HG03066 (cell line): ENCODE results near the gene OSBP2.

Source experiments
- ATAC-seq: cut with Tn5 transposase; IDR thresholded peaks from one replicate; pipeline ENCODE4 v1.9.1; 2021; ENCODE audit warnings: low read depth; ENCODE audit not compliant: unreplicated experiment

The OSBP2 gene

DNA sequence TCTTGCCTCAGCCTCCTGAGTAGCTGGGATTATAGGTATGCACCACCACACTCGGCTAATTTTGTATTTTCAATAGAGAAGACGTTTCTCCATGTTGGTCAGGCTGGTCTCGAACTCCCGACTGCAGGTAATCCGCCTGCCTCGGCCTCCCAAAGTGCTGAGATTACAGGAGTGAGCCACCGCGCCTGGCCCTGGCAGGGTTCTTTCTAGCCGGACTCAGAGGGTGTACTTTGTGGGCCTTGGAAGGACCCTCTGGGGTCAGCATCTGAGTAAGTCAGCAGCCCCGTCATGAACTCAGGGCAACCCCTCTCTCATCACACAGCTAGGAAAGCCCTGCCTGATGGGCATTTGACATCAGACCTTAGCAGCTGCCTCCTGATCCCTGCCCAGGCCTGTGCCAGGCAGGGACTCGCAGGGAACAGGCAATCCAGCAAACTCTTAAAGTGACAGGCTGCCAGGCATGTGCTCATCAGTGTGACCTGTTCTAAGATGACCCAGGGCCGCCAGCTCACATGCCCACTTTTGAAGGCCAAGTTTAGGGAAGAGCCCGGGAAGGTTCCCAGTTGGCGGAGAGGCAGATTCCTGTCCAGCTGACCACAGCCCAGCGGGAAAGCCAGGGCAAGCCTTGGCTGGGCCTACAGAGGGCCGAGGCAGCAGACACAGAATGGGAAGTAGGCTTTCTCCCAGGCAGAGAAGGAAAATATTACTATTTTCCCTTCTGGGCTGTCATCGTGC is 181.0 kb downstream of the OSBP2 start:
- ATAC-seq, result no peak

DNA sequence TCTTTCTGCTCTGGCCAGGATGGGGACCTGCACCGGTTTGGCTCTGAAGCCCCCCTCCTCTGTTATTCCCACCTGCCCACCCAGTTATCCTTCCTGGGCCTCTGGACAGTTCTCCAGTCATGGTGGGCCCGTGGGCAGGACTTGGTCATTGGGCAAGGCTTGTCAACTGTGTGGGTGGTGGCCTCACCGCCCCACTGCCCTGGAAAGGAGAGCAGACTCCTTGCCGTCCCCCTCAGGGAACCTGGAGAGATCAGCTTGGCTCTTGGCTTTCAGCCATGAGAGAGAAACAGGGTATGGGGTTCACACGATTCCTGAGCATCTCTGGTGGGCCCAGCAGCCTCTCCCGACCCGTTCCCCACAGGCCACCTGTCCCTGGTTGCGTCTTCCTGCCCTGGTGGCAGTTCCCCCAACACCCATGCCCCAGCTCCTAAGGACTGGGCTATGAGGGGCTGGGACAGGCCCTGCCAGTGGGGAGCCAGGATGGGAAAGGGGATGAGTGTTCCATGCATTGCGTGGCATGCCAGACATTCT is 181.6 kb downstream of the OSBP2 start:
- ATAC-seq, result no peak

DNA sequence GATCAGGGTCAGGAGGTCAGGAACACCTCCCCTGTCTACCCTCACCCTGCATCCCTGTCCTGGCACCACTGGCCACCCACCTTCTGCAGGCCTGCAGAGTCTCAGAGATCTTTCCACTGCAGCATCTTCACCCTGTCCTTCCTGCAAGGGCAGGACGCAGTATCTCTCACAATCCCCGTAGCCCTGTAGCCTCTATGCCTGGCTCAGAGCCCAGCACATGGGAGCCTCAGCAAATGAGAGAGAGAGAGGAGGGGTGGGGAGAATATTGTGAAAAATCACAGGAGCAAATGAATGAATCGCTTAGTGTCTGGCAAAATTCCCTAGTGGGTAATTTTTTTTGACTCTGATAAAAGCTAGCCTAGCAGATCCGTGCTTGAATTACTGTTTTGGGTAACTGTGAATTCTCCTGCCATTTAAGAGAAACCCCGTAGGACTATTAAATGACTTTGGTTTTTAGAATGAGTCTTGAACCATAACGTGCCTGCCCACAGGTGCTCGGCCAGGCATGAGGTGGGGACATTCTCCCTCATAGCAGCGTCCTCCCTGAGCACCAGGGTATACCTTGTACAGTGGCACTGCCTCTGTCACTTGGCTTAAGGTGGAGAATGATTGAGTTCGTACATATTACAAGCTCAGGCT is 182.4 kb downstream of the OSBP2 start:
- ATAC-seq, result no peak

DNA sequence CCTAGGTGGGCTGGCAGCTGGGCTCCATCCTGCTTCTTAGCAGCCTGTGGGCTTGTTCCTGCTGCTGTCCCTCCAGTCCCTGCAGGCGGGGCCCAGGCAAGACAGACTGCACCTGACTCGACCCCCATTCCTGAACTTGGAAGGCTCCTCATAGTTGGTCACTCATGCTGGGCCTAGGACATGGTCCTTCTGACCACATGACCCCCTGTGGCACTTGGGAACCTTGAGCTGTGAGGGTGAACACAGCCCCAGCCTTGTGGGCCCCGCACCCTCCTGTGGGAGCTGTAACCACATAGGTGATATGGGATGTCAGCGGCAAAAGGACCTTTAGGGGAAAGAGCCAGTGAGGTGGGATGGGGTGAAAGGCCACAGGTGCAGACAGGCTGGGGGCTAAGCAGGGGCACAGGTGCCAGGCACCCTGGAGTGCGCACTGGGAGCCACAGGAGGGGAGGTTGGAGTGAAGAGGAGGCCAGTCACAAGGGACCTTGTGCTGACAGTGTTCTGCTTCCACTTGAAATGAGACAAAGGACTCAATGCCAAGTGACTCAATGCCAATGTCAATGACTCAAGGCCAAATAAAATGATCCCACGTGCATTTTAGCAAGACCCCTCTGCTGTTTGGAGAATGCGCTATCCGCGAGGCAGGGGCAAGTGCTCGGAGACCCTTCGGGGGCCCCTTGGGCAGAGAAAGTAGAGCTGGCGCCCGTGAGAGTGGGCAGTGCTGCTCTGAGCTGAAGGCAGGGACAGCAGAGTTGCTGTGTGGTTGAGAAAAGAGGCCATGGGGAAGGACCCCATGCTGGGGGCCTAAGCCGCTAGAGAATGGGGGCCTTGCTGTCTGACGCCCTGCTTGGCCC is 183.2 kb downstream of the OSBP2 start:
- no peak for ATAC-seq

DNA sequence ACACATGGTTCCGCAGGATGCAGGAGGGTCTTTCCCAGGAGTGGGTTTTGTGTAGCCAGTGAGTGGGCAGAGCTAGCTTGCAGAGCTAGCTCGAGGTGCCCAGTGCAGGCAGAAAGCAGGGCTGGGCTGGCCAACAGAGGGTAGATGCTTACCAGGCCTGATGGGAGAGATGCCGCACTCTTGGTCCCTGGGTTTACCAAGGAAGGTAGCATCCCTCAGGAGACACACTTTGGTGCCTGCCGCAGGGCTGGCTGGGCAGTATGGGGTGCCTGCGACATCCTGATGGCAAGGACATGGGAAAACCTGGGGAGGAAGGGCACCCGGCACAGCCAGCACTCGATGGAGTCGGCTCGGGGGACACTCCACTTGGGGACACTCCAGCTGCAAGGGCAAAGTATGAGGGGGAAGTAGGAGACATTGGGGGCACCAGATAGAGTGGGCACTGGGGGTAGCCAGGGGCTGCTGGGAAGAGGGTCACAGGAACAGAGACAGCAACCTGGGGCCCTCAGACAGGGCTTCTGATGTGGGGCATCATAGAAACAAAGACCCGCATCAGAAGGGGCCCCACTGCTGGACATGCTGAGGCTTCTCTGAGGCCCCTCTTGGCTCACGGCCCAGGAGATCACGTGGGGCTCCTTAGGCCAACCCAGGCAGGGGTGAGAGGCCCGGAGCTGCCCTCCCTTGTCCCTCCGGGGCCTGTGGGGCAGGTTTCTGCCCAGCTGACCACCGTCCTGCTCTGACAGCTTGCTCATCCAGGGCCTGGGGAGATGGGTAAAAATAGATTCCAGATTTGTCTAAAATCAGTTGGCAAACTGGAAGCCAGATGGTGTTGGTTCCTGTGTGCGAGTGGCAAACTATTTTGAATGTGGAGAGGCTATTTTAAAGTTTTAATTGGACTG is 184.1 kb downstream of the OSBP2 start:
- no peak for ATAC-seq

DNA sequence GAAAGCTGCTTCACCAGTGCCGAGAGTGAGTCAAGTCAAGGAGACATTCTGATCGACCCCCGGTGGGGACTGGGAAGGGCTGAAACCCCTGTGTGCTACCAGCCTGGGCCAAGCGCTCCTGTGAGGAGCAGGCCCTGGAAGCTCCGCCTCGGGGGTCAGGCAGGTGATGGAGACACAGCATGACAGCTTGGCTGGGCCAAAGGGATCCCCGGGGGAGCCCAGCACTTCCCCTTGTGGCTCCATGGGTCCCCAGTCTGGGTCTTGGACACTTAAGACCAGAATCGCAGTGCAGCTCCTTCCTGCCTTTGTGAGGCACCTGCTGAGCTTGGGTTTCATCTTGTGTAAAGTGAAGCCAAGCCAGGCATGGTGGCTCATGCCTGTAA is 184.7 kb downstream of the OSBP2 start:
- ATAC-seq, result no peak

DNA sequence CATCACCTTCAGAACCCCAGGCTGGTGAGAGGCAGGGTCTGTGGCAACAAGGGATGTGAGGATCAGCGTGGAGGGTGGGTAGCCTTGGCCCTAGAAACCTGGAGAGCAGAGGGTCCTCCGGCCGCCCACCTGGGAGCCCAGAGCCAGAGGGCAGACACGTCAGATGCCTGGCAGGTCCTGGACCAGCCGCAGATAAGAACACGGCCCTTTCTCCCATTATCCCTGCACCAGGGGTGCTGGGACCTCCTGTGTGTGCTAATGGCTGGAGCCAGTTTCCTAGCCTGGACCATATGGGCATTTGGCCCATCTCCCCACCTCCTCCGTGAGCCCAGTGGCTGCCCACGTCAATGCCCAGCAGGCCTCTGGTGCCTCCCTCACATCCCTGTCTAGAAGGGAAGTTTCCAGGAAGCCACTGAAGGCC is 185.5 kb downstream of the OSBP2 start:
- no peak for ATAC-seq

DNA sequence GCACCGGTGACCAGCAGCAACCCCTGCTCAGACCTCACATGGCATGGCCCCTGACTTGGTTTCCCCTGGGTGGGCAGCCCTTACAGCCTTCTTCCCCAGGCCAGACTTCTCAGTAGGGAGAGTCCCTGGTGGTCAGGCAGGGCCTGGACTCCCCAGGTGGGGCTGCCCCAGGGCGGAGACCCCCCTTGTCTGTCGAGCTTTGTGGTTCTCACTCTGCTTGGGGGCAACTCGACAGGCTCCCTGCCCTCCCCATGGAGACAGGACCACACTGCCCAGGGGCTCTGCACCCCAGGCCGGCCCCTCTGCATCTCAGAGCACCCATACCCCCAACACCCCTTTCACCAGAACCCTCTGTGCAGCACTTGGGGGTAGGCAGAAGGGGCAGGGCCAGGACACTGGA is 186.2 kb downstream of the OSBP2 start:
- no peak for ATAC-seq

DNA sequence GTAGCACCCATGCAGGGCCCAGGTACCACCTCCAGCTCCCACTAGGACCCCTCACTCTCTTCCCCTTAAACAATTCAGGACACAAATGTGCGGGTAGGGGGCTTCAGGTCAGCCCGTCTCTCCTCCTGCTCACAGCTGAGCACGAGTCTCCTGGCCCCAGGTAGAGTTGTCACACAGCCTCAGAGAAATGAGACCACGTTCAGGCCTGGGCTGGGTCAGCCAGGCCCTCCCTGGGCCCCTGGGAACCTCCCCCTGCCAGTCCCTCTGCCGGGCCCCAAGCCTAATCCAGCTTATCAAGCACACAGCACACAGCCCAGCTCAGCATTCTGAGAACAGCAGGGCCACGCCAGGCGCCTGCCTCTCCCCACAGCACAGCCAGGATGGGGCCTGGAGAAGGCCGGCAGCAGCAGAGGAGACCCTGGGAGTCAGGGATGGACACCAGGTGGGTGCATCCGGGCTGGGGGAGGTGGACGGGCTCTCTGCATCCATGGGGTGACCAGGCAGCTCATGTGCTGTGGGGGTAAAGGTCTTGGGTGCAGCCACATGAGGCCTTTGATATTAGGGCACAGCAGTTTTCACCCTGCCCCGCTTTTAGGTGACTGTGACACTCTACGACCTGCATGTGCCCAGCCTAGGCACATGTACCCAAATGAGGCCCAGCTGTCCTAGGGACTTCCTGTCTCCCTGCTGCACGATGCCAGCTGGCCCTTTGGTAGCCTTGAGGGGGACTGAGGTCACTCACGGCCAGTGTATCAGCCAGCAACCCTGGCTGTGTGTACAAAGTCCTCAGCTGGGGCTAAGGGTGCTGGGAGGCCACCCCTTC is 186.9 kb downstream of the OSBP2 start:
- ATAC-seq, result no peak

DNA sequence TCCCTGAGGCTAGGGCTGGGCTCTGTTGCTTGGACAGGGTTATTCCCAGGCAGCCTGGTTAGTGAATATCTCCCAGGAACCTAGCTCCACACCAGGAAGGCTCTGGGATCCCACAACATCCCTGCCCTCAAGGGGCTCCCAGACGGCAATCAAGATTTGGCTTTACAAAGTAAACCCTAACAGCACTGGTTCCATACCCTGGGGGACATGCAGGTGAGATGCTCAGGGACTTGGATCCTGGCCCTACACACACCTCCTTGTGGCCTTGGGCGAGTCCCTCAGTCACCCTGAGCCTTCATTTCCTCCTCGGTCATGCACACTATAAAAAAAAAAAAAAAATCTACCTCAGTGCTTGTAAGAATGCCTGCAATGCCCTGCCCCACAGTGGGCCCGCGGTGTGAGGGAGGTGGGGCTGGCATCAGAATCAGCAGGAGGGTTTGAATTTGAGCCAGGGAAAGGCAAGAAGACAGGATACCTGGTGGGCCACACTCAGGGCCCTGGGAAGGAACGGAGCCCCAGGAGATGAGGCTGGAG is 187.6 kb downstream of the OSBP2 start:
- ATAC-seq, result no peak

DNA sequence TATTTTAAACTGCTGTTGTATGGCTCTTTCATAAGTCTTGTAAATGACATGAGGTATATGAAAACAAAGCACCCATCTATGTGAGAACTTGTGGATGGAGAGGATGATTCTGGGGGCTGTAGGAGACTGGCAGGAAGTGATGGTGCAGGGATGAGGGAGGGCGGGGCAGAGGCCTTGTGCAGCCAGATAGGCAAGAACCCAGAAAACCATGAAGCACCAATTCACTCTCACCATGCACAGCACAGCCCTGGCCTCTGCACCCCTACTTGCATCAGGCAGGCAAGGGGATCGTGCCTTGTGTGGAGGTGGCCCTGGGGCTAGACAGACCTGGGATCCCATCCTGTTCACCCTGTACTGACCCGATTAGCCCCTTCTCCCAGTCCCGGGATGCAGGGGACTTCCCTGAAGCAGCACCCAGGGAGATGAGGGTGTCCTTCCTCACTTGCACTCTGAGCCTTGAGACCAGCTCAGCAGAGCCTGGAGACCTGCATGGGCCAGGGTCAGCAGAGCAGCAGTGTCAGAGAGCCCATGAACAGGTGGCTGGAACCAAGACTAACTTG is 188.4 kb downstream of the OSBP2 start:
- ATAC-seq, result no peak

DNA sequence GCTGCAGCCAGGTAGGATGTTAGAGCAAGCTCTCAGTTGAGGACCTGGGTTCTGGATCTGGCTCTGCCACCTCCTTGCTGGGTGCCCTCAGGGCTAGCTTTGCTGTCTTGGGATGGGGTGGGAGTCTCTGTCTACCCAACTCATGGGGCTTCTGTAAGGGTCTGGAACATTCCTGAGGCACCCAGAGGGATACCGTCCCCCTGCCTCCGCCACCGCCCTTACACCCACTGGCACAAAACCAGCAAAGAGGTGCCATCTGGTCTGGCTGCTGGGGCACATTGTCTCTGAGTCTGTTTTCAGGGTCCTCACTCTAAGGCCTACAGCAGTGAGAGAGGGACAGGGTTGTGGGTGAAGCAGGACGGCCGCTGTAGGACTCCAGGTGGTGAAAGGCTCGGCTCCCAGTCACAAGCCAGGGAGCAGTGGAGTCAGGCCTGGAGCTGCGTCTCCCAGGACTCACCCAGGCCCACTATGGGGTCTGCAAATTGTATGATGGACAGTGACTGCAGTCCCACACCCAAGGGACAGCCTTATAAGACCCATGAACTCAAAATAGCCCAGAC is 189.0 kb downstream of the OSBP2 start:
- ATAC-seq, result no peak

DNA sequence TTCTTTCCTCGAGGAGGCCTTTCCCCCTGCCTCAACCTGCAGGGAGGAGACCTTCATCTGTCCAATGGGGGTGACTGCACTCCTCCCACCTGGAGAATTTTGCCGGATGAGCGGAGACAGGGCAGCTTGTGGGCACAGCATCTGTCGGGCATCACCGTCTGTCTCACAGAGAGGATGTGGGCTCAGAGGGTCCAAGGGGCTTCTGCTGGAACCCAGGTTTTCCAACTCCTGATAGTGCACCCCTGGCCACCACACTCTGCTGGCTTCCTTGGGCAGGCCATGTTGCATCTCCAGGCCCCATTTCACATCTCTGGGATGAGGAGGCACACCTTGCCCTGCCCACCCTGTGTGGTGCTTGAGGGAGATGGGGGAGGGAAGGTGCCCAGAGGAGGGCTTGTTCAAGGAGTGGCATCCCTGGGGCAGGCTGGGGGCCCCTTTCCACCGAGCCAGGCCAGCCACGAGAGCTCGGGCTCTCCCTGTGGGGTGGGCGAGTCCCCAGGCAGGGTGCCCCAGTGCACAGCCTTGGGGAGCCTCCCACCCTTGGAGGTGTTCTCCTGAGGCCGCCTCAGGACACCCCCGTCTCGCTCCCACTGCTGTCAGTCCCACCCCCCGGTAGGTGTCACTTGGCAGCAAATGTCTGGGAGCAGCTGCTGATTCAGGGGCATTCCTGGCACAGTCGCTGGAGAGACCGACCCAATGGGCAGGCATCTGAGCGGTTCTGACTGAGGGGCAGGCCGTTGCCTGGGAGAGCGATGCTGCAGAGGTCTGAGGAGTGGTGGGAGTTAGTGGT is 189.7 kb downstream of the OSBP2 start:
- no peak for ATAC-seq

DNA sequence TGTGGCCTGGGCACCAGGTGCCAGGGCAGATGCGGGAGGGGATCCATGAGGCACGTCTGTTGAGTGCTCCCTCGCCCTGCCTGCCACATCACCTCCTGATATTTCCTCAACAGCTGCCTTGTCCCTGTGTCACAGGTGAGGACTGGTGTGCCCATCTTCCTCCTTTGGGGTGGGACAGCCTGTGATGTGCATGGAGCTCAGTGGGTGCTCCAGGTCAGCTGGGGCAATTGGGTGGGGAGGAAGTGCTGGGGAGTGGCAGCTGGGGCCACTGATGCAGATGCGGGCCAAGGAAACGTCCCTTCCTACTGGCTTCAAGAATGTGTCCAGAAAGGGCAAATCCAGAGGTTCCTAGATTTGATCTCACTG is 190.3 kb downstream of the OSBP2 start:
- ATAC-seq, result no peak

DNA sequence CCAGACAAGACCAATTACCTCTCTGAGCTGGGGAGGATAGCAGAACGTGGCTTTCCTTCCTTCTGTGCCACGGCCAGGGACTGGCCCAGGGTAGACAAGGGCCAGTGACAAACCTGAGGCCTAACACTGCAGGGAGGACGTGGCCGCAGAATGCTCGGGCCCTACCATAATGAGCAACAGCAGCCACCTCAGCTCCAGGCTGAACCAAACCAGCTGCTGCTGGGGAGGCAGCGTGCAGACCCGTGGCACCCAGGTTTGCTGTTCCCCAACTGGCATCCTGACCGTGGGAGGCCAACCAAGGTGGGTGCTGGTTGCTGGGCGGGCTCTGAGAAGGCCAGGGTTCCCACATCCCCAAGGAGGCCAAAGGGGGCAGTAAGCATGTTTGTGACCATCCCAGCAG is 190.9 kb downstream of the OSBP2 start:
- no peak for ATAC-seq

DNA sequence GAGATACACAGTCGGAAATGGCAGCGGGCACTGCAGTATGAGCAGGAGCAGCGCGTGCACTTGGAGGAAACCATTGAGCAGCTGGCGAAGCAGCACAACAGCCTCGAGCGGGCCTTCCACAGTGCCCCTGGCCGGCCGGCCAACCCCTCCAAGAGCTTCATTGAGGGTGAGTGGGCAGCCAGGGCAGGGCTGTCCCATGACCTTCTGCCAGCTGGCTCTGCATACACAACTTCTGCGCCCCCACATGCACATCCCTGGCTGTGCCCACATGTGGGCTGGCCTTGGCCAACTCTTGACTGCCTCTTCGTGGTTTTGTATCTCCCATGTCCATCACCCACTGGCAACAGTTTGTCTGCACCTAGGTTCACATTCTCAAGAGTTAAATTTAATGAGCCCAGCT is 192.8 kb downstream of the OSBP2 start:
- ATAC-seq, result no peak

DNA sequence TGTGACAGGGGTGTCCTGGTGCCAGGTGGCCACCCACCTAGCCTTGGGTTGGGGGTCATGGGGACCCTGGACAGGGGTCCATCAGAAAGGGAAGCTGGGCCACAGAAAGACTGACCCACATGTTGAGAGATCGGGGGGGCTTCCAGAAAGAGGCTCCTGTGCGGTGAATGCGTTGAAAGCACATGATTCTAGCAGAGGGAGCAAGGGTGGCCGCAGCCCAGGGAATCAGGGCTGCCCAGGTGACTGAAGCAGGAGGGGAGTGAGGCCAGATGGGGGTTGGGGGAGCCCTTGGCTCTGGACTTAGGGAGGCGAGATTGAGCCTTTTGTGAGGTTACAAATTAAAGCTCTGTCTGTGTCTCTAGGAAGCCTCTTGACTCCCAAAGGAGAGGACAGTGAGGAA is 193.2 kb downstream of the OSBP2 start:
- no peak for ATAC-seq
